Omental fat pad (tissue), 4 donors: Measurements from ENCODE around the gene GET4. TPM values are rescaled to one million over a fixed set of nuclear protein-coding genes. Genes with fewer than 3 reads are reported as not detected.

ENCODE experiments used
- ATAC-seq: fragments of 150-250 bp; one replicate; pipeline ENCODE4 v1.9.1; 2016; ENCODE audit warnings: mild to moderate bottlenecking, moderate library complexity; ENCODE audit not compliant: low FRiP score
- DNase-seq: peaks from one replicate; pipeline ENCODE4 v3.0.0-alpha.2; 2019; ENCODE audit warnings: low spot score
- CTCF ChIP-seq, 3 donors: fragments of 450-650 bp; IDR thresholded peaks; one replicate each; pipeline ENCODE4 v1.5.1; 2016 to 2017; ENCODE audit warnings: antibody characterized with exemption in 3 of 3, mild to moderate bottlenecking in 3 of 3, moderate library complexity in 2 of 3
- total RNA-seq, 4 donors: library from RNA; depleted of rRNA; stranded (reverse); fragments of >200 nt; gene quantifications; one replicate each; pipeline ENCODE4 v1.1.0, GENCODE V29; 2016

GET4 gene
- total RNA-seq = 10 to 100 TPM; 18.7 to 28.5 (median 23.5) TPM

- no peak for TF ChIP-seq CTCF (IDR thresholded peaks at IDR 0.05)
- ATAC-seq = peak; percentile 83
- peak; percentile 76 for DNase-seq
Measured at GRCh38 chr7:876077-876971, at the start of gene GET4. GET4 (plus strand) TSS chr7:876554; CDS start chr7:876646, 92 bp downstream.

GRCh38 chr7:828793-829561 lies 47.4 kb upstream of the GET4 start:
- TF ChIP-seq CTCF (IDR thresholded peaks at IDR 0.05) = no peak
- ATAC-seq = no peak
- no peak for DNase-seq

GRCh38 chr7:830069-830468 lies 46.3 kb upstream of the GET4 start:
- no peak for TF ChIP-seq CTCF (IDR thresholded peaks at IDR 0.05)
- no peak for DNase-seq
- no peak for ATAC-seq

GRCh38 chr7:831596-832166 lies 44.7 kb upstream of the GET4 start:
- peak; percentile 61 for ATAC-seq
- no peak for TF ChIP-seq CTCF (IDR thresholded peaks at IDR 0.05)
- DNase-seq = no peak

GRCh38 chr7:832167-832967 lies 44.0 kb upstream of the GET4 start, which contains the start of gene SUN1:
SUN1 (plus strand) TSS chr7:832476; CDS start chr7:832525, 49 bp downstream.
- TF ChIP-seq CTCF (IDR thresholded peaks at IDR 0.05) = no peak
- no peak for DNase-seq
- peak; percentile 64 for ATAC-seq

- no peak for TF ChIP-seq CTCF (IDR thresholded peaks at IDR 0.05)
- no peak for ATAC-seq
- no peak for DNase-seq
Measured at GRCh38 chr7:832968-833424, 43.4 kb upstream of the GET4 start.
